HG02763 (cell line): Measurements from ENCODE around the gene FAR2.
"Not testable (repeated sequence)": the region's sequence is repeated elsewhere in the genome, so short reads cannot be mapped to it uniquely, and the experiment has no call there.

ENCODE experiments used
- ATAC-seq: cut with Tn5 transposase; IDR thresholded peaks from one replicate; pipeline ENCODE4 v1.9.1; 2021; ENCODE audit warnings: mild to moderate bottlenecking, moderate library complexity; ENCODE audit not compliant: unreplicated experiment

The FAR2 gene

GRCh38 chr12:29316752-29317151 is 167.7 kb downstream of the FAR2 start:
- no peak for ATAC-seq

GRCh38 chr12:29317556-29318363 is 168.7 kb downstream of the FAR2 start:
- ATAC-seq: peak; percentile 99

- ATAC-seq: no peak
These were observed 171.4 kb downstream of the FAR2 start for GRCh38 chr12:29320295-29321085.

GRCh38 chr12:29322157-29322556 is 173.1 kb downstream of the FAR2 start:
- no peak for ATAC-seq

GRCh38 chr12:29329411-29329810 is 180.3 kb downstream of the FAR2 start:
- no peak for ATAC-seq

- no peak for ATAC-seq
These were observed 184.1 kb downstream of the FAR2 start for GRCh38 chr12:29333178-29333577.

- ATAC-seq: no peak
These were observed 185.9 kb downstream of the FAR2 start for GRCh38 chr12:29334937-29335336.

GRCh38 chr12:29337325-29337724 is 188.2 kb downstream of the FAR2 start:
- ATAC-seq: no peak

GRCh38 chr12:29343022-29343799 is 194.1 kb downstream of the FAR2 start:
- no peak for ATAC-seq

GRCh38 chr12:29346769-29347421 is 197.8 kb downstream of the FAR2 start:
- ATAC-seq: no peak

- ATAC-seq: no peak
These were observed 201.0 kb downstream of the FAR2 start for GRCh38 chr12:29350080-29350479.

GRCh38 chr12:29354954-29355353 is 205.9 kb downstream of the FAR2 start:
- ATAC-seq: no peak

GRCh38 chr12:29365091-29365490 is 216.0 kb downstream of the FAR2 start:
- no peak for ATAC-seq

- ATAC-seq: no peak
These were observed 224.9 kb downstream of the FAR2 start for GRCh38 chr12:29374012-29374411.

GRCh38 chr12:29374913-29375312 is 225.8 kb downstream of the FAR2 start:
- ATAC-seq: no peak

GRCh38 chr12:29376118-29376517 is 227.0 kb downstream of the FAR2 start:
- ATAC-seq: no peak

GRCh38 chr12:29380536-29381523 is 231.8 kb downstream of the FAR2 start, which contains the start of gene ERGIC2:
Gene ERGIC2 (minus strand): TSS chr12:29381172. CDS start chr12:29371633, 9,539 bp downstream.
- peak; percentile 96 for ATAC-seq

GRCh38 chr12:29382251-29382650 is 233.2 kb downstream of the FAR2 start:
- ATAC-seq: no peak

- not testable (repeated sequence) for ATAC-seq
These were observed 236.1 kb downstream of the FAR2 start for GRCh38 chr12:29385194-29385593.
